Lung microvascular endothelial cell (primary cell): ENCODE data around the gene RMI2. TPM values are rescaled to one million over a fixed set of nuclear protein-coding genes. Genes with fewer than 3 reads are reported as not detected.

Experiments
- DNase-seq, 2 donors: peaks; one replicate each; pipeline versions ENCODE4 v3.0.0 to v3.0.0-alpha.2; 2010; ENCODE audit warnings: low read depth in 2 of 2
- total RNA-seq: library from RNA; depleted of rRNA; stranded (reverse); fragments of >200 nt; gene quantifications from 2 replicates; pipeline ENCODE4 v1.2.1, GENCODE V29; 2014

The RMI2 gene
- total RNA-seq, 1 donor from 2014 or later: 0.99 TPM

DNA sequence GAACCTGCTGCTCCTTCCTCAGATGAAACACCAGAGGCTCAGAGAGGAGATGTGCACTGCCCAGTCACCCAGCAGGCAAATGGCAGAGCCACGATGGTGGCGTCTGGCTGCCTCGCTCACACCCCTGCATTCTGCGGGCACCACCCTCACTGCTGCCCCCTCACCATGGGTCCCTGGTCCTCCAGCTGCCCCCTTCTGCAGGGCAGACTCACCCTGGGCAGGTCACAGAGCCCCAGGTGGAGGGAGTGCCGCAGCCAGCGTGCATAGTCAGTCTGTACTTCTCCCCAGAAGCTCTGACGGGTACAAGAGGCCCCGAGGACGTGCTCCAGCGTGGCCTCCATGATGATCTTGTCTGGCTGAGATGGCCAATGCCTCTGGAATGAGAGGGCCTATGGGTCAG is 52.9 kb downstream of the RMI2 start:
- DNase-seq: no peak

DNA sequence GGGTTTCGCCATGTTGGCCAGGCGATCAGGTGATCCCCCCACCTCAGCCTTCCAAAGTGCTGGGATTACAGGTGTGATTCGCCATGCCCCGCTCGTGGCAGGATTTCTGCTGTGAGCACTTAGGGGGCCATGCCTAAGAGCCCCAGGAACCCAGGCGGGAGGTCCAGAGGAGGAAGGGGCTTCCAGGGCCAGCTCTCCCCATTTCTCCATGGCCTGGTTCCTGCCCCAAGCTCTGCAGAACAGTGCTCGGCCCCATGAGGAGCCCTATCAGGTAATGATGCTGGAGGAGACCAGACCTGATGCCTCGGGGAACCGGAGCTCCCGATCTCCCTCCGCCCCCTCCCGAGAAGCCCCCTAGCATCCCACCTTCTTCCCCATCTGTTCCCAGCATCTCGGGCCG is 53.6 kb downstream of the RMI2 start:
- DNase-seq: no peak

DNA sequence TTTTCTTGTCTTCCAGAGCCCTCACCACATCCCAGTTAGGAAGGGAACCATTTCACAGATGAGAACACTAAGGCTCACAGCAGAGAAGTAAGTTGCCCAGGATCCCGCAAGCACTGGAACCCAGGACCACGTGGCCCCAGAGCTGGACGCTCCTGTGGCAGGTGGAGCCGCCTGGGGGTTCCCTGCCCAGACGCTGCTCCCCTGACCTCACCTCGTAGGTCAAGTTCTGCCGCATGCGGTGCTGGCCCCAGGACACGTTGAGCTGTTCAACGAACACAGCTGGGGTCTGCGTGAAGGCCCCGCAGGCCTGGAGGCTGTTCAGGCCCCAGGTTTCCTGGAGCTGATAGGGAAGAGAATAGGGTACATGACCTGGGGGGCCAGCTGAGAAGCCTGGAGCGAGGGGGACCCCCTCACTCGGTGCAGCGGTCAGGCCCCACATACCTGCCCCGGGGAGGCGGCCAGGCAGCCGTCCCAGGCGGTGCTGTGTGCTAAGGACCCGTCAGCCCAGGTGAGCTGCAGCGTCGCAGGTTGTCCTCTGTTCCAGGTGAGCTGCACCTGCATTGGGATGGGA is 54.1 kb downstream of the RMI2 start:
- no peak for DNase-seq

DNA sequence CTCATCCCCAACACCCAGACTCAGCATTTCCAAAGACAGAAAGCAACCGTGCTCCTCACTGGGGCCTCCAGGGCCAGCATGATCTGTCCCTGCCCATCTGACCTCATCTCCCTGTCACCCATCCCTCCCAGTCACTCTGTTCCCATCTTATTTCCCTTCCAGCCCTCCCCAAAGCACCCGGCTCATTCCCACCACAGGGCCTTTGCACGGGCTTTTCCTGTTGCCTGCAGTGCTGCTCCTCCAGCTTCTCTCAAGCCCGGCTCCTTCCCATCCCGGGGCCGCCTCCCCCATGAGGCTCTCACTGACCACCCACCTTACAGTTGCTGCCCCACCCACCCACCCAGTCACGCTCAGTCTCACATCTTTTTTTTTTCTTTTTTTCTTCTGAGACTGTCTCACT is 54.8 kb downstream of the RMI2 start:
- DNase-seq: no peak

Other genes with a start within 250 kb of the RMI2 start
- 0.22 and 0.79 TPM in 2 replicates for gene SOCS1, start 89.3 kb upstream of the RMI2 start, total RNA-seq
- not detected in 2 replicates for gene TNP2, start 76.1 kb upstream of the RMI2 start, total RNA-seq
- gene PRM3, start 71.8 kb upstream of the RMI2 start, total RNA-seq: not detected in 2 replicates
- not detected in 2 replicates for gene PRM2, start 69.0 kb upstream of the RMI2 start, total RNA-seq
- gene PRM1, start 64.1 kb upstream of the RMI2 start, total RNA-seq: not detected in 2 replicates
- gene LITAF, start 241.5 kb downstream of the RMI2 start, total RNA-seq: 0.87 and 1.8 TPM in 2 replicates